HepG2 (cell line): Measurements from ENCODE around the gene ATG4B.

Source experiments
- CTCF ChIP-seq: sonication (generic); formaldehyde crosslinking; IDR thresholded peaks from 2 replicates; pipeline ENCODE4 v1.5.0; 2020; ENCODE audit warnings: mild to moderate bottlenecking, missing genetic modification reagents, moderate library complexity
- HNF4G ChIP-seq, 2 experiments: sonication (generic) in 1 of 2; formaldehyde crosslinking in 1 of 2; IDR thresholded peaks; 2 replicates each; pipeline versions ENCODE4 v1.4.0 to v1.6.1; 2011 to 2020; ENCODE audit warnings: borderline replicate concordance in 2 of 2, low read depth in 2 of 2, mild to moderate bottlenecking in 2 of 2, low read length in 1 of 2, missing genetic modification reagents in 1 of 2, moderate library complexity in 1 of 2
- MYNN ChIP-seq: sonication (generic); formaldehyde crosslinking; IDR thresholded peaks from 2 replicates; pipeline ENCODE4 v1.4.0; 2020; ENCODE audit warnings: mild to moderate bottlenecking, low read depth, missing genetic modification reagents
- RBAK ChIP-seq: sonication (generic); formaldehyde crosslinking; IDR thresholded peaks from 2 replicates; pipeline ENCODE4 v1.5.1; 2020; ENCODE audit warnings: mild to moderate bottlenecking, missing genetic modification reagents
- SMARCC2 ChIP-seq: fragments of 450-650 bp; IDR thresholded peaks from 2 replicates; pipeline ENCODE4 v1.6.1; 2017; ENCODE audit warnings: antibody characterized with exemption, mild to moderate bottlenecking
- SMC3 ChIP-seq: IDR thresholded peaks from 2 replicates; pipeline ENCODE4 v1.6.1; 2011; ENCODE audit warnings: low read length, improper control_type of control experiment
- SP5 ChIP-seq: IDR thresholded peaks from 2 replicates; pipeline ENCODE4 v1.6.1; 2016; ENCODE audit warnings: low read depth, borderline replicate concordance
- ZNF274 ChIP-seq: sonication (generic); formaldehyde crosslinking; IDR thresholded peaks from 2 replicates; pipeline ENCODE4 v1.5.1; 2020; ENCODE audit warnings: mild to moderate bottlenecking, missing genetic modification reagents

GRCh38 chr2:241673797-241674725, 36.6 kb downstream of the ATG4B start:
- TF ChIP-seq SMC3 (no peak), SMARCC2 (no peak), SP5 (CRISPR knock-in tag) (no peak), CTCF (CRISPR knock-in tag) (no peak), RBAK (CRISPR knock-in tag) (no peak), ZNF274 (CRISPR knock-in tag) (0 out of 2 replicates have a peak, but pooled peaks have one; percentile 17), MYNN (CRISPR knock-in tag) (no peak), HNF4G (IDR thresholded peaks at IDR 0.05; ENCODE audit: borderline replicate concordance, low read depth, low read length) (no peak), HNF4G (CRISPR knock-in tag; IDR thresholded peaks at IDR 0.05; ENCODE audit: borderline replicate concordance, low read depth) (no peak)
